ENCODE results near the gene VTI1B. TPM values are rescaled to one million over a fixed set of nuclear protein-coding genes. Genes with fewer than 3 reads are reported as not detected.
A peak's percentile ranks its signal among the peaks of the same experiment; 100 is the strongest.
"Not testable (repeated sequence)": the region's sequence is repeated elsewhere in the genome, so short reads cannot be mapped to it uniquely, and the experiment has no call there.

The VTI1B gene
- total RNA-seq, 1 donor from 2014 or later: 62.1 TPM

GRCh38 chr14:67609642-67610310 is 64.7 kb downstream of the VTI1B start:
- Histone ChIP-seq H3K27me3 (no peaks in the 10 kb centered on the region), H3K4me3 (no peak overlapping the region), H3K9me3 (no peaks in the 10 kb centered on the region), H3K27ac (no peak overlapping the region), H3K36me3 (no peaks in the 10 kb centered on the region), H3K4me1 (no peaks in the 10 kb centered on the region)
- TF ChIP-seq CTCF (IDR thresholded peaks at IDR 0.05): no peak
- TF ChIP-seq POLR2AphosphoS5 (IDR thresholded peaks at IDR 0.05; ENCODE audit: insufficient read depth in 1 of 2, low read depth in 1 of 2): no peak
- no peak for TF ChIP-seq POLR2A (IDR thresholded peaks at IDR 0.05)
- DNase-seq (ENCODE audit: extremely low spot score in 2 of 2): no peak
- intact Hi-C loops (cut with DNase I): no loop called here

DNA sequence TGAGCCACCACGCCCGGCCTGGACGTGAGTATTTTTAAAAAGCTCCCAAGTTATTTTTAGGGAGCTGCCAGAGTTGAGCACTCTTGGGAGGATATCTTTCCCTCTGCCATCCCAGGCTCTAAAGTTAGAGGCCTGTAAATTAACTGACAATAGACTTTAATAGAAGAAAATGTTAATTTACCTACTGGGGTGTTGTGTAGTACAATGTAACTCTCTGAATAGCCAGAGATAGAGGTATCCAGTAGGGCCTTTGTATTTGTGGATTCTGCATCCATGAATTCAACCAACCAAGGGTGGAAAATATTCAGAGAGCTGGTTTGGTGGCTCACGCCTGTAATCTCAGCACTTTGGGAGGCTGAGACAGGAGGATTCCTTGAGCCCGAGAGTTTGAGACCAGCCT is 66.8 kb downstream of the VTI1B start:
- Histone ChIP-seq H3K27me3 (no peaks in the 10 kb centered on the region), H3K27ac (no peak overlapping the region), H3K4me1 (no peaks in the 10 kb centered on the region), H3K36me3 (no peaks in the 10 kb centered on the region), H3K4me3 (no peak overlapping the region), H3K9me3 (no peaks in the 10 kb centered on the region)
- DNase-seq (ENCODE audit: extremely low spot score in 2 of 2): no peak
- TF ChIP-seq POLR2AphosphoS5 (IDR thresholded peaks at IDR 0.05; ENCODE audit: insufficient read depth in 1 of 2, low read depth in 1 of 2) (no peak), POLR2A (IDR thresholded peaks at IDR 0.05) (no peak), CTCF (IDR thresholded peaks at IDR 0.05) (no peak)
- intact Hi-C loops (cut with DNase I): no loop called here

DNA sequence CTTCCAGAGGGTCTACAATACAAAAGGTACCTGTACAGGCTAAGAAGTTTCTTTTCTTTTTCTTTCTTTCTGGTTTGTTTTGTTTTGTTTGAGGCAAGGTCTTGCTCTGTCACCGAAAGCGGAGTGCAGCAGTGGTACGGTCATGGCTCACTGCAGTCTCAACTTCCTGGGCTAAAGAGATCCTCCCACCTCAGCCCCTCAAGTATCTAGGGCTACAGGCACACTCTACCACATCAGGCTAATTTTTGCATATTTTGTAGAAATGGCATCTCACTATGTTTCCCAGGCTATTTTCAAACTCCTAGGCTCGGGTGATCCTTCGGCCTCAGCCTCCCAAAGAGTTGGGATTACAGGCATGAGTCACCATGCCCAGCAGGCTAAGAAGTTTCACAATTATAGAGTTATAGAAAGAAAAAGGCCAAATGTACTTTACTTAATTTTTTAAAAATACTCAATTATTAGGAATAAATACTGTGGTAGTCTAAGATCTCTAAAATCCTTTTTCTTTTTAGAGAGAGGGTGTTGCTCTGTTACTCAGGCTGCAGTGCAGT is 71.4 kb downstream of the VTI1B start:
- no peak for TF ChIP-seq POLR2A (IDR thresholded peaks at IDR 0.05)
- TF ChIP-seq CTCF (IDR thresholded peaks at IDR 0.05): no peak
- no peak for TF ChIP-seq POLR2AphosphoS5 (IDR thresholded peaks at IDR 0.05; ENCODE audit: insufficient read depth in 1 of 2, low read depth in 1 of 2)
- Histone ChIP-seq H3K27me3 (no peaks in the 10 kb centered on the region), H3K4me3 (no peak overlapping the region), H3K36me3 (no peaks in the 10 kb centered on the region), H3K27ac (no peak overlapping the region), H3K4me1 (peaks cover 14% of the 10 kb centered on the region), H3K9me3 (no peaks in the 10 kb centered on the region)
- DNase-seq (ENCODE audit: extremely low spot score in 2 of 2): no peak
- intact Hi-C loops (cut with DNase I): no loop called here

GRCh38 chr14:67602076-67602475 is 72.4 kb downstream of the VTI1B start:
- no peak for DNase-seq (ENCODE audit: extremely low spot score in 2 of 2)
- H3K9me3 ChIP-seq: no peaks in the 10 kb centered on the region

GRCh38 chr14:67600562-67600974 is 73.9 kb downstream of the VTI1B start:
- DNase-seq (ENCODE audit: extremely low spot score in 2 of 2); H3K9me3 ChIP-seq; H3K36me3 ChIP-seq; H3K27me3 ChIP-seq; intact Hi-C loops (cut with DNase I): not testable (repeated sequence)
- H3K4me1 ChIP-seq: peaks cover 14% of the 10 kb centered on the region
- H3K27ac ChIP-seq: peak overlapping the region; percentile 87
- peak overlapping the region; percentile 77 to 89 for H3K4me3 ChIP-seq

More at GRCh38 chr14:67602076-67602475, 72.4 kb downstream of the VTI1B start:
- Histone ChIP-seq H3K4me1 (peaks cover 14% of the 10 kb centered on the region), H3K27me3 (no peaks in the 10 kb centered on the region), H3K4me3 (no peak overlapping the region), H3K27ac (no peak overlapping the region), H3K36me3 (no peaks in the 10 kb centered on the region)
- TF ChIP-seq POLR2A (IDR thresholded peaks at IDR 0.05) (no peak), CTCF (IDR thresholded peaks at IDR 0.05) (no peak), POLR2AphosphoS5 (IDR thresholded peaks at IDR 0.05; ENCODE audit: insufficient read depth in 1 of 2, low read depth in 1 of 2) (no peak)
- intact Hi-C loops (cut with DNase I): no loop called here

Measured in vagina (tissue), 2 donors.